Activated T-helper 1 cell treated with anti-CD3 and anti-CD28 coated beads, Interleukin-2, amount 50 U/mL, for 16 hours (primary cell): ENCODE data around the gene DDN.

Experiments
- DNase-seq, 2 donors: peaks; one replicate each; pipeline ENCODE4 v3.0.0-alpha.2; 2020; ENCODE audit warnings: low read depth in 1 of 2, low spot score in 1 of 2

The DDN gene

DNA sequence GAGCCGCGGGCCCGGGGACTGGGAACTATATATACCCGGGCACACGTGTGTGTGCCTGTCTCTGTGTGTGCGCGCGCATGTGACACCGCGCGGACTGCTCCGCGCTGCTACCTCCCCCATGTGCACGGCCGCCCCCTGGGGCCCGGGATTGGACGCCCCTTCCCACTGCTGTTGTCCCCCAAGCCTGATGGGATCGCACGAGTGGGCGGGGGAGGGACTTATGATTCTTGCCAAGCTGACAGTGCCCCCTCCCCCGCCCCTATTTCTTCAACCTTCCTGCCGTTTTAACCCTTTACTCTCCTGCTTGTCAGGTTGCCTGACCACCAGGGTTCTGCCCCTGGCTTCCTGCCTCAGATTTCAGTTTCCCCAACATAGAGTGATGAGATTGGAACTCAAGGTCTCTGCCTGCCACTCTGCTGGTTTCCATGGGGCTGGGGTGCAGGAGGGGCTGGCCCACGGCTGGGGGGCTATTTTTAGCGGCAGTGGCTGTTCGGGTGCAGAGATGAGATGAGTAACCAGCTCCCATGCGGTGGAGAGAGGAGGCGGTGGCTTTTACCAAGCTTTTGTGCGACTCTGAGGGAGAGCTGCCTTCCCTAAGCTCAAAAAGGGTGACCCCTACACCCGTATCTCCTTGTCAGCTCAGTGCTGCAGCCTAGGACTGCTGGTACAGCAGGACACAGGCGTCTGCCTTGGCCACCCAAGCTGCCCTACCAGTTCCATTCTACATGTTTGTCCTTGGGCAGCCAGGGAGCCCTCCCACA, at the start of gene DDN:
Gene DDN (minus strand): TSS at position 5 of the 761 bp plus-strand sequence. CDS start 88 bp downstream, outside the sequence.
- DNase-seq: no peak

DNA sequence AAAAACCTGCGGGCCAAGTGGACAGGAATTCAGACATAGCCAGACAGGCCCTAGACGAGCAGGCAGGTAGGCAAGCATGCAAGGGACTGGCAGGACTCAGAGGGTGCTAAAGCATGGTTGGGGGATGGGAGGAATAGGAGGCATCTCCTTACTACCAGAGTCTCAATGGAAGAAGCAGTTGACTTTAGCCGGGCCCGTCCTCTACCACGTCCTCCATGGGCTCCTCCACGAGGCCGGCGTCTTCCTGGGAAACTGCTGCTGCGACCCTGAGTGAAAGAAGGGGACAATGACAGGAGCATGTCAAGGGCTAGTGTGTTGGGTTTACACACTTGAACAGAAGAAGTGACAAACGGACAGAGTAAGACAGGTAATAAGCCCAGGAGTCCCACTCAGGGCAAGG, 49.8 kb upstream of the DDN start:
- no peak for DNase-seq

DNA sequence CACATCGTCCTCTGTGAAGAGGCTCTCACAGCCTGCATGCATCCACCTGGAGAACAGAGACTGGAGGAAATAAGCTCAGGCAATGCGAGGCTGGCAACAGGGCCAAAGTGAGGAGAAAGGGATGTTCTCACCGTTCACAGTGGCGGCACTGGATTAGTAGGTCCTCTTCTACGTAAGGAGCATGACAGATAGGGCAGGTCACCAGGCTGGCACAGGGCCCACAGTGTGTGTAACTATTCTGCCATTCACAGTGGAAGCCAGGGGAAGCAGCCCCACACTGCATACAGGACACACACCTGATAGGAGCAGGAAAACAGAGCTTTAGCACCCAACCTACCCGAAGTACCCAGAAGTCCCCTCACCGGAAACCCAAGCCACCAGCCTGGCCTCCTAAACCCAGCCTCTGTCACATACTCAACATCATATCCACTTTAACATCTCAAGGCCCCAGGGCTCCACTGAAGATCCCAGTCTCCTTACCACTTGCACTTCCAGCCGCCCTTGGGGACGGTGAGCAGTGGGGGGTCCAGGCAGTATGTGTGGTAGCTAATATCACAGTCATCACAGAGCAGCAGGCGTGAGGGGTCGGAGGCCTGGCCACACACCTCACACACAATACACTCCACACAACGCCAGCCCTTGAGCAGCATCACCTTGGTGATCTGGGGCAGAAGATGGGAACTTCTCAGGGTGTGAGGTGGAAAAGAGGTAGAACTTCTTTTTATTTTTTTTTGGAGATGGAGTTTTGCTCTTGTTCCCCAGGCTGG, 47.1 kb upstream of the DDN start:
- no peak for DNase-seq

DNA sequence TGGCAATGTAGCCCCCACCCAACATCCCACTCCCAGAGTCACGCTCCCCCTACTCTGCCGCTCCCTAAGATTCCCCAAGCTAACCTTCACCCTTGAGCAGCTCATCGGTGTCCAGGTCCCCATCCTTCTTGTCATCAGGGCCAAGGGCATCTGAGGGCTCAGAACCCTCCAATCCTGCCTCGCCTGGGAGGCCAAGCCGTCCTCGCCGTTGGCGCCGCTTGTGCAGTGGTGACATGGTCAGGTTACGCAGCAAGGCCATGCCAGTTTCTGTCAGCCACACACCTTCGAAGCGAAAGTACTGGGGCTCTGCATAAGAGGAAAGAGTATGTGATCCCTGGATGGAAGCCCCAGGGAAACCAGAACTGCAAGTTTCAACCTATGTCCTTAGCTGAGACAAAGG, 45.5 kb upstream of the DDN start:
- DNase-seq: no peak

DNA sequence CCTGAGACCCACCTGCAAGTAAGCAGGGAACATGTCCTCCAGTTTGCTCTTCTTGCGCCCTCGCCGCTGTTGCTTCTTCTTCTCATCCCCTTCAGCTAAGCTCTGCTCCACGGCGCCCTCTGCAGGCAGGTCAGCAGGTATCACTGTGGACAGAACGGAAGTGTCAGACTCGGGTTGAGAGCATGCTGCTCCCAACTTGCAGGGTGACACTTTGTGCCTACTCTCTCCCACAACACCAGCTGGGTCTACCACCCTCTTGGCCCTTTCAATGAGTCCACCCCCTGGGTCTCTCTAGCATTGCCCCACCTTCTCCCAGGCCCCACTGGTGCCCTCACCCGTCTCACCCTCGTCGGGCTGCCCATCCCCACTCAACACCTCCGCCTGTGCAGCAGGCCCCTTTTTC, 44.7 kb upstream of the DDN start:
- peak; percentile 60 to 68 for DNase-seq

DNA sequence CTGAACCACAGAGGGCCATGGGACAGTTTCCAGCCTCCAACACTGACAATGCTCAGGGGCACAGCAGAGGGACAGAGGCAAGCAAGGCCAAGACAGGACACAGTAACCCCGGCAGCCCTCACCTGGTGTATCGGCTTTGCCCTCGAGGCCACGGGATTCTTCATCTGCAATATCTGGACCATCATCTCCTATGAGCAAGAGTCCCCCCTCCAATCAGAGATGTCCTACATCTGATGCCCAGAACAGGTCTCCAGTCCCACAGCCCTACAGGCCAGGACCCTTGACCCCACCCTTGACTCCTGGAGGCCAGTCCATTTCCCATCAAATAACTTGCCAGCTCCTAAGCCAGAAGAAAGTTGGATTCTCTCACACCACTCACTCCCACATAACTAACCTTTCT, 44.1 kb upstream of the DDN start:
- DNase-seq: no peak

DNA sequence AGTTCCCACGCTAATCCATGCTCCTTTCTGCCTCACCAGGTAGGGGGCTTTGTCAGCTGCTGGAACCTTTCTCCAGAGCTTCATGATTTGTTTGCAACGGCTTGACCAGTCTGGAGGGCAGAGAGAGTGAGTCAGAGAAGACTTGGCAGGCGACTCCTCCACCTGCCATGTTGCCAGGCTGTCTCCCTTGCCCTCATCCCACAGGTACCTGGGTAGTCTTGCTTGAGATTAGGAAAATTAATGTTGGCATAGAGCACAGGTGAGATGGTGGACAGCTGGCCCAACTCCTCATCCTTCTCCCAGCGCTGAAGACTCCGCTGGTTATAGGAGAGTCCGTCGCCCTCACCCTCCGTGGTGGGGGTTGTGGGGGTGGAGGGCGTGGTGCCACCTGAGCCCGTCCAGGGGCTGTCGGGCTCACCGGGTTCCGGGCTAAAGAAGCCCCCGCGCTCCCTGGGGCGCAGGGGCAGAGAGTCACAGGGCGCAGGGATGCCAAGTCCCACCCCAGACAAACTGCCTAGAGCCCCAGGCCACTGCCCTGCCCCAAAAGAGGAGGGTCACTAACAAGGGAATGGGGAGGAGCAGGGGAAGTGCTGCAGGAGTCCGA, 42.8 kb upstream of the DDN start:
- no peak for DNase-seq

DNA sequence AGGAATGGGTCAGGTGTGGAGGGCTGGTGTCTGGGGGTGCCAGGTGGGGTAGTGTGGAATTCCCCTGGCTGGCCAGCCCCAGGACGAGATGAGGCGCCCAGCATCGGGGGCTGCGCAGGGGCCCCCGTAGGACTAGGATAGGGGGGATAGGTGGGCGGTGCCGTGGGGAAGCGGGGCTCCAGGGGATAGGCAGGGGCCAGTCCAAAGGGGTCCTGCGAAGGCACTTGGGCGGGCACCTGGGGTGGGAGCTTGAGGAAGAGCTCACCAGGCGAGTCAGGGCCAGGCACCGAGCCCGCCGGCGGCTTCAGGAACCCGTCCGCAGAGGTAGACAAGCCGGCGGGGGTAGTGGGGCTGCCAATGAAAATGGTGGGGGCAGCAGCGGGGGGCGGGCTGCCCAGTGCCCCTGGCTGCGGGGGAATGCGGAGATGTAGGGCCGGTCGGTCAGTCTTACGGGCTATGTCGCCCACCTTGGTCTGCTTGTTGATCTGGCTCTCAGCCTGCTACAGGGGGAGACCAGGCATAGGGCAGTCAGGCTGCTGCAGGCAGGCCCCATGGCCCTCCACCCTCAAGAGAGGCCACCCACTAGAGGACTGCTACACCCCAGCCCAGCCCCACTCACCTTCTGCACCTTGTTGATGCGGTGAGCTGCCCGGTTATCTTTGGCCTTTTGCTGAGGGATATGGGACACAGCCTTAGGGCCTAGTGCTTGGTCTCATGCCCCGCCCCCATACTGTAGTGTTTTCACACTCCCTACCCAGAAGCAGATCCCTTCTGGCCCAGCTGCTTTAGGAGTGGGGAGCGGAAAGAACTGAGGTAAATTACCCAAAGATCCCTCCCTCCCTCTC, 42.1 kb upstream of the DDN start:
- no peak for DNase-seq

DNA sequence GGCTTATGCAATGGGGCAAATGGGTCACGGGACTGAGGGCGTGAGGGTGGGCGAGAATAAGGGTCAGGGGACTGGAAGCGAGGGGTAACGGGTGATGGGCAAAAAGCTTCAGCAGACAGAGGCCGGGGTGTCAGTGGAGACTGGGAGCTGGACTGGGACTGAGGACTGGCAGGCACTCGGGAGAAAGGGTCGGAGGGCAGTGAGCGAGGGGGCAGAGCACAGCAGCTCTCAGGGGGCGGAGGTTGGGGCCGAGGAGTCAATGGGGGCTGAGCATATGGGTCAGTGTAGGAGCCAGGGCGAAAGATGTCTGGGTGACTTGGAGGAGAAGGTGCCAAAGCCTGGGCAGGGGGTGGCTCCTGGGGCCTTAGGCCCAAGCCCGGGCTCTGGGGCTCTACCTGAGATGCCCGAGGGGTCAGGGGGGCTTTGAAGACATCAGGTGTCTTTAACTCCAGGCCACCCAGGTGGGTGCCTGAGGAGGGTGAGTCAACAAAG, 41.2 kb upstream of the DDN start:
- no peak for DNase-seq

DNA sequence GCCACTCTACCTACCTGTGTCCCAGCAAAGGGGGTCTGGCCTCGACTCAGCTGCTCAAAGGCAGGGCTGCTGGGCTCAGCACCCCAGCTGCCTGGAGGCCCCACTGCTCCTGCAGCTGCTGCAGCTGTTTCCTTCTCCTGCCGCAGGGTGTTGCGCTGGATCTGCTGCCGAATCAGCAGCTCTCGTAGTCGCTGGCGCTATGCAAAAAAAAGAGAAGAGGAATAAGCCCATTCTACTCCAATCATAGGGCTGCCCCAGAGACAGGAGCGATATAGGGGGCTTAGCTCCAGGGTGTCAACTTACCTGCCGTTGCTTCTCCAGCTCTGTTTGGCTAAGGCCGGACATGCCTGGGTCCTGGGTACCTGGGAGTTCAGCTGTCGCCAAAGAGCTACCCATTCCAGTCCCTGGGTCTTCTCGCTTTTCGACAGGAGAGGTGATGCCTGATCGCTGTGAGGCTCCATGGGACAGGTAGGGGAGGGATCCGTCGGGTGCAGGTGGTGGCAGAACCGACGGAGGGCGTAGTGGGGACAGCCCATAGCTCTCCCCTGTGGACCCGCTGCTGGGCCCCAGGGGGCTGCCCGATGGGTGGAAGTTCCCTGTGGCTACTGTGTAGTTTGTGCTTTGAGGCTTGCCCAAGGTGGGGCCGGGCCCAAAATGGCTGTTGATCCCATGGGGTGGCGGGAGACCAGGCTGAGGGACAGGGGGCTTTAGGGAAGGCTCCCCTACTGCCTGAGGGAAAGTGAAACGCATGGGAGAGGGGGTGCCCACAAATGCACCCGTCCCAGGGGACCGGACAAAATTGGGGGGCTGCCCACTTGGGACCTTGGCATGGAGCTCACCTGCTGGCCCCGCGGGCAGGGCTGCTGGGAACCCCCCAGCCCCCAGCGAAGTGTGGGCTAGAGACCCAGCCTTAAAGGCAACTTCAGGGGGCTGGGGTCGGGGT, 40.5 kb upstream of the DDN start:
- DNase-seq: no peak

DNA sequence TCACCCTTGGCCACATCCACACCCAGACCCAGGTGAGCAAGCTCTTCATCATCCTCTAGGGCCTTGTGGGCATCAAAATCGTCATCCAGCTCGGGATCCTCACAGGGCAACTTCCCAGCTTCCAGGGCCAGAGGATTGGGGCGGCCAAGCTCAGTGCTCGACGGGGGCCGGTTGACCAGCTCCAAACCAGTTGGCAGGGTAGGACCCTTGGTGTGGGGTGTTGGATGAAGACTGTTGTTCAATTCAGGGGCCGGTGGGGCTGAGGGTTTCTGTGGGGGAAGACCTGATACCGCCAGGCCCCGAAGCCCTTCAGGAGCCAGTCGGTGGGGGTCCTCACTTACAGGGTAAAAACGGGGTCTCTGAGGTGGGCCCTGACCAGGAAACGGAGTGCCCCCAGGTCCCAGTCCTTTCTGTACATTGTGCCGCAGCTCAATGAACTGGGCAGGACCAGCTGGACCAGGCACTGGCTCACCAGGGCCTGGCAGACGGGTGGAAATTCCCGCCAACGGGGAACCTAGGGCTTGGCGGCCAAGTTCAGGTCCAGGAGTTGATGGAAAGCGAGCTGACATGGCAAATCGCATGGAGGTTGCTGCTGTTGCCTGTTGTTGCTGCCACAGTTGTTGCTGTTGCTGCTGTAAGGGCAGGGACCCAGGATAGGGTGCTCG, 39.2 kb upstream of the DDN start:
- no peak for DNase-seq

DNA sequence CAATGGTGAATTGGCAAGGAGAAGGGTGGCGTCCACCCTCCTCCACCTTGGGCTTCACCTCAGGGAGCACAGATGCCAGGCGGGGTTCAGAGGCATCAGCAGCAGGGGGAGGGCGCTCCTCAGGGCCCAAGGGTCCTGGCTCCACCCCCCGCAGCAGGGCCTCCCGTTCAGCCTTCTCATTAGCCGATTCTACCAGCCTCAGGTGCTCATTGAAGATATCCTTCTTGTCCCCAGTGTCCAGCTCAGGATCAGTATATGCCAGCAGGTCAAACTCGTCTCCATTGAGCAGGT, 38.7 kb upstream of the DDN start:
- DNase-seq: no peak

DNA sequence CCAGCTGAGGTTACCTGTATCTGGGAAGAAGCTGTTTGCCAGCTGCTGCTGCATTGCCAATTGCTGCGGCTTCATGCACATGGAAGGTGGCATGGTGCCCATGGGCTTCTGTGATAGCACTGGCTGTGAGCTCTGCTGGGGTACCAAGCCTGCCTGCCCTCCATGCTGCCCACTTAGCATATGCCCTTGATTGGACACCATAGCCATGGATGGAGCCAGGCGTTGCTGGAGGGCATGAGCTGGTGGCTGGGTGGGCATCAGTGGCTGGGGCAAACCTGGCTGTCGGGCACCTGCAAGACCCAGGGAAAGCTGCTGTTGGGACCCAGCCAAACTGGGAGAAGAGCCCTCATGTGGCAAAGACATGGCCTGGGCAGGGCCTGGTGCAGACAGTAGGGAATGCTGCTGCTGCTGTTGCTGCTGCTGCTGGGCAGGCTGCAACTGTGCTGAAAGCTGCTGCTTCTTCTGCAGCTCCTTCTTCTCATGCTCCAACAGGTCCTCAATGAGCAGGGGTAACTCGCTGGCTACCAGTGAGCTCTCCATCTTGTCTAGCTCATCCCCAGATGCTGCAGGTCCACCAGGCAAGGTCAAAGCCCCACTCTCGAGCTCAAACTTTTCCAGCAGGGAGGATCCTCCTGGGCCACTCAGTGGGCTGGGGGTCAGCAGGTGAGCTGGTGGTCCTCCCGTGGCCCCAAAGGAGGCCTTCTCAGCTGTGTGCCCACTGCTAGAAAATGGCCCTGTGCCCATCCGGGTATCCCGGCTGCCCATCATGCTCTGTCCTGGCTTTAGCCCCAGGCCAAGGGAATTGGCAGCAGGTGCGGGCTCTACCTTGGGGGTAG, 38.2 kb upstream of the DDN start:
- DNase-seq: no peak

DNA sequence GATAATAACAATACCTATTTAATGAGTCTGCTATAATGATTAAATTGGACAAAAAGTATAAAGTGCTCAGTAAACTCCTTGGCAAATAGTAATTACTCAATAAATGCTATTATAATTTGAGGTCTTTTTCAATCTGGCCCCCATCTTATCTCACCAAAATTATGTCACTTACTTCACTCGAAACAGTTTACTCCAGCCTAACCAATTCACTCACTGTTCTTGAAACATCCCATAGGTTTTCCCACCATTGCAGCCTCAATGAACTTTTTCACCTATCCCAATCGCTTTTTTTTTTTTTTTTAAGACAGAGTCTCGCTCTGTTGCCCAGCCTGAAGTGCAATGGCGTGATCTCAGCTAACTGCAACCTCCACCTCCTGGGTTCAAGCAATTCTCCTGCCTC, 36.9 kb upstream of the DDN start:
- no peak for DNase-seq

DNA sequence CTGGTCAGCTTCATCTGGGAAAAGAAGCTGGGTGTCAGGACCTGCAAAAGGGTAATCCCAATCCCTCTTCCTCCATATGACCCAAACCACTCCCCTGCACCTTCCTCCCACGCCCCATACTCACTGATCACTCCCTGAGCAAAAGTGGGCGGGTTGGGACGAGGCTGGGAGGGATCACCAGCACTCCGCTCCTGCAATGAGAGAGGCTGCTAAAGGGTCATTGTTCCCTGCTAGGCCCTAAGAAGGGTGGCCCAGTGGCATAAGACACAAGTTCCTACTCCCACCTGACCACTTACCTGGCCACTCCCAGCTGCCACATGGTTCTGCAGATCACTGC, 35.1 kb upstream of the DDN start:
- no peak for DNase-seq

DNA sequence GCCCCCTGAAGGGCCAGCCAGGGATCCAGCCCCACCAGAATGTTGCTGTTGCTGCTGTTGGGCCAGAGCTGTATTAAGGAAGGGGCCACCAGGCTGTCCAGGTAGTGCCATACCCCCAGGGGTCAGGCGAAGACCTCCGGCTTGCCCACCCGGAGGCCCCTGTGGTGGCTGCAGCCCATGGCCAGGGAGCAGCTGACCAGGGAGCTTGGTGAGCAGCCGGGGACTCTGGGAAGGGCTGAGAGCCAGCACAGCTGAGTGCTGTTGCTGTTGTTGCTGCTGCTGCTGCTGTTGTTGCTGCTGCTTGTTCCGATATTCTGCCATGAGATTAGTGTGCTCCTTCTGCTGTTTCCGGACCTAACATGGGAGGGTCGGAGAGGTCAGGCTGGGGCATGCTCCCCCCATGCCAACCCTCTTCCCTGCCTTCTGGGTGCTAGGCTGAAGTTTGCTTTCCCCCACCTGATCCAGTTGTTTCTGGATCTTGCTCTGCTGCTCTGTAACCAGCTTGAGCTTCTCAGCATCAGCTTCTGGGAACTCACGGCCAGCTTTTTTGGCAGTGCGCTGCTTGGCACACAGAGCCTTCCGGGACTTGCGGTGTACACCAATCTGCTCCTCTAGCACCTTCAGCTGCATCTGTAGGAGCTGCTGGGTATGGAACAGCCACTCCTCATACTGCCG, 34.6 kb upstream of the DDN start:
- DNase-seq: no peak

DNA sequence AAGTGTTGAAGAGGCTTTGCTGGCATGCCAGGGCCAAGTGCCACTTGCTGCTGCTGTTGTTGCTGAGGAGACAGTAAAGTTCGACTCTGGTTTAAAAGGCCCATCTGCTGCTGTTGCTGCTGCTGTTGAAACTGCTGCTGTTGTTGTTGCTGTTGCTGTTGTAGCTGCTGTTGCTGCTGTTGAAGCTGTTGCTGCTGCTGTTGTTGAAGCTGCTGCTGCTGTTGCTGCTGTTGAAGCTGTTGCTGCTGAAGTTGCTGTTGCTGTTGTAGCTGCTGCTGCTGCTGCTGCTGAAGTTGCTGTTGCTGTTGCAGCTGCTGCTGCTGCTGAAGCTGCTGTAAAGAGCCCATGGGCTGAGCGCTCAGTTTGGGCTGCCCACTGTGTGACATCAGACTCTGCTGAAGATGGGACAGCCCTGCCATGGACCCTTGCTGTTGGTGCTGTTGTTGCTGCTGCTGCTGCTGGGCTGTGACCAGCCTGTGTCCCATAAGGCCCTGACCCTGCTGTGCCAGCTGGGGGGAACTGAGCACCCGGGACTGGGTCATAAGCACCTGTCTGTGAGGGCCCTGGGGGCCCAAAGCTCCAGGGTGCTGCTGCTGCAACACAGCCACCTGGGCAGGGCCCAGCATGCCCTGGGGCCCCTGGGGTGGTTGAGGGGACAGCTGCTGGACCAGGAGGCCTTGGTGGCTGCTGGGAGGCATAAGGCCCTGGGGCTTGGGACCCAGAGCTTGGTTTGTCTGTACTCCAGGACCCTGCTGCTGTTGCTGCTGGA, 33.7 kb upstream of the DDN start:
- no peak for DNase-seq

DNA sequence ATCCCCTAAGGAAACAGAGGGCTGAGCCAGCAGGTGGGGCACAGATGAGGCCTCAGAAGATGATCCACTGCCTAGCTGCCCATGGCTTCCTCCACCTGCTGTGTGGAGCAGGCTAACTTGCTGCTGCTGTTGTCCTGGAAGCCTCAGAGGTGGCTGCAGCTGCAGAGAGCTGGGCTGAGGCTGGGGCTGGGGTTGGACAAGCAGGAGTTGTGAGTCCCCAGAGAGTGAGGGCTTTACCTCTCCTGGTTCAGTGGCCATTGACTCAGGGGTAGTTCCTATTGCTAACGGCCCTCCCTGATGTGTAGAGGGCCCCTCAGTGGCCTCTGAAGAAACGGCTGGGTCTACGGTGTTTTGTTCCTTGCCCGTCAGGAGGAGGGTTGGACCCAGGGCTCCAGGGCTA, 33.1 kb upstream of the DDN start:
- DNase-seq: no peak
